ENCODE measurements around the gene PRR32.
"Not testable (repeated sequence)": the region's sequence is repeated elsewhere in the genome, so short reads cannot be mapped to it uniquely, and the experiment has no call there.

Gene PRR32, protein sequence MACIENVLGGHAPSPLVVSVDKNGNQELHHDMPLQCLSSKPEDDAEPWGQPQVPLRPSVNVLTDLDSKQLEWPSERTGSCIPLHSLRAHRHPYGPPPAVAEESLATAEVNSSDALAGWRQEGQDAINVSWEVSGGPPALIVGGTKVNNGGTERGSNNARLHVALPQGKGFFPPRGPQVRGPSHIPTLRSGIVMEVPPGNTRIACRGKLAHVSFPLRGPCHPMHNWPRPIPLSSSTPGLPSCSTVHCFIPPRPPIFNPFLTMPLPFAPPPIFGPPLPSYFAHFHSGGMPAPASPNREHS

DNA sequence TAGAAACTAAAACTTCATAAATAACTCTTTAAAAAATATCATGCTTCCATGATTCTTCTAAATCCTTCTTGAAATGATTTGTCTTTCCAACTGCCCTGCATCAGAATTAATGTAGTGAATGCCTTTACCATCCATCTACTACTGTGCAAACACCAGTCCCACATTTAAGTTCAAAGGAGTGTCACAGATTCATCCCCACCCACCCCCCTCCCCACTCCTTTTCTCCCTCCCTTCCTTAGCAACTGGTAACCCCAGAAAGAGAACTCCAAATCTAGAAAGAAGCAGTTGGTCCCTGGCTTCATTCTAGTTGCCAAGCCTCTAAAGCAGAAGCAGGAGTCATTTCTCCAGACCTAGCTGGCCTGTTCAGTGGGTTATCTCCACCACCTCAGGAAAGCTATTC, at the start of gene PRR32:
Gene PRR32 (plus strand): TSS at position 301 of the 400 bp plus-strand sequence. CDS start 115 bp downstream, outside the sequence.
- no peak for DNase-seq

DNA sequence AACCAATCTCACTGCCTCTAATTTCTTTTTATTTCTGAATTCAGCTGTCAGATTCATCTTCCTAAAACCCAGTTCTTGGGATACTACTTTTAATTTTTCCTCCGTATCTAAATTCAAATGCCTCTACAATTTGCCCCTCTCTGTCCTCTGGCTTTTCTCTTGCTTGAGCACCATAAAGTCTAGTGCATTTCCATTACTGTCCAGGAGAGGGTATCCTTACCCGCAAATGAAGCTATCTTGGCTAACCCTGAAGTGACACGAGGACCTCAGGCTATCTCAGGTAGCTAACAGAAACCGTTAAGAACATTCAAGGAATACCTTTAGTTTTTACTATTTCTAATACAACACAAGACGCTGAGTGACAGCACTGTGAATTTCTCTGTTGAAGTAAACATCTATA, 49.4 kb upstream of the PRR32 start:
- DNase-seq, result no peak

- DNase-seq, result no peak
Measured at GRCh38 chrX:126785539-126785938, 34.0 kb upstream of the PRR32 start.

- DNase-seq, result no peak
Measured at GRCh38 chrX:126799059-126799458, 20.5 kb upstream of the PRR32 start.

DNA sequence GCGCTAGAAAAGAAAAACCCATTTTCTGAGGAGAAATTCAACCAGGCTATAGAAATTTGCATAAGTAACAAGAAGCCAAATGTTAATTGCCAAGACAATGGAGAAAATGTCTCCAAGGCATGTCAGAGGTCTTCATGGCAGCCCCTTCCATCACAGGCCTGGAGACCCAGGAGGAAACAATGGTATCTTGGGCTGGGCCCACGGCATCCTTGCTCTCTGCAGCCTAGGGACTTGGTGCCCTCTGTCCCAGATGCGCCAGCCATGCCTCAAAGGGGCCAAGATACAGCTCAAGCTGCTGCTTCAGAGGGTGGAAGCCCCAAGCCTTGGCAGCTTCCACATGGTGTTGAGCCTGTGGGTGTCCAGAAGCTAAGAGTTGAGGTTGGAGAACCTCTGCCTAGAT, 12.7 kb upstream of the PRR32 start:
- DNase-seq, result not testable (repeated sequence)

- no peak for DNase-seq
Measured at GRCh38 chrX:126815806-126816205, 3.7 kb upstream of the PRR32 start.

DNA sequence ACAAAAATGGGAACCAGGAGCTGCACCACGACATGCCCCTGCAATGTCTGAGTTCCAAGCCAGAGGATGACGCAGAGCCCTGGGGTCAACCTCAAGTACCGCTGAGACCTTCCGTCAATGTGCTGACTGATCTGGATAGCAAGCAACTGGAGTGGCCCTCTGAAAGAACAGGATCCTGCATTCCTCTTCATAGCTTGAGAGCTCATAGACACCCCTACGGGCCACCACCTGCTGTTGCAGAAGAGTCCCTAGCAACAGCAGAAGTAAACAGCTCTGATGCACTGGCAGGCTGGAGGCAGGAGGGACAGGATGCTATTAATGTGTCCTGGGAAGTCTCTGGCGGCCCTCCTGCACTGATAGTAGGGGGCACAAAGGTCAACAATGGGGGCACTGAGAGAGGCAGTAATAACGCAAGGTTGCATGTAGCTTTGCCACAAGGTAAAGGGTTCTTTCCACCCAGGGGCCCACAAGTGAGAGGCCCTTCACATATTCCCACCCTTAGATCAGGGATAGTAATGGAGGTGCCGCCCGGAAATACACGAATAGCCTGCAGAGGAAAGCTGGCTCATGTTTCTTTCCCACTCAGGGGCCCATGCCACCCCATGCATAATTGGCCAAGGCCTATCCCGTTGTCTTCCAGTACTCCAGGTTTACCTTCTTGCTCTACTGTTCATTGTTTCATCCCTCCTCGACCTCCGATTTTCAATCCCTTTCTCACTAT, 1.3 kb downstream of the PRR32 start:
- no peak for DNase-seq

GRCh38 chrX:126824338-126825007, 4.9 kb downstream of the PRR32 start:
- no peak for DNase-seq

DNA sequence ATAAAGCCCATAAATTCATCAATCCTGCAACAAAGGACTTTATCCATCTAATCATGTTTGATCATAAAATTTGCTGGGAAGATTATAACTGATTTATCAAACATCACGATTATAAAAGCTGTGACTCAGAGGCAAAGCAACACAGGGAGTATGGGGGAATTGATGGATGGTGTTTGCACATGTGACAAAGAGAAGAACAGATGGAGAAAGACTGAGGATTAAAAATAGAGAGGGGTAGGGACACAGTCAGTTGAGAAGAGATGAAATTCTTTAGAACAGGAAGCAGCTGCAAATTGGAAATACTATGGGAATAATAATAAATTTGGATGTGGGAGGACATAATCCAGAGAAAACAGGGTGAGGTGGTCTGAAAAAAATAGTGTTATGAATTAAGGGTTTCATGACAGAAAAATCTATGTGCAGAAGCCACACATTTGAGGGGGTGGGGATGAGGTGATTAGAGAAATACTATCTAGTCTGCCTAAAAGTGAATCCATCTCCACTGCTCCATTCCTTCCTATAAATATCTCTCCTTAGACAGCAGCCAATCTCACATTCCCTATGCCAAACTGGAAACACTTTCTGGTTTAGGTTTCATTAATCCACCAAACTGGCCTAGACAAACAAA, 6.2 kb downstream of the PRR32 start:
- DNase-seq, result no peak

GRCh38 chrX:126836186-126836585, 16.7 kb downstream of the PRR32 start:
- DNase-seq, result no peak

DNA sequence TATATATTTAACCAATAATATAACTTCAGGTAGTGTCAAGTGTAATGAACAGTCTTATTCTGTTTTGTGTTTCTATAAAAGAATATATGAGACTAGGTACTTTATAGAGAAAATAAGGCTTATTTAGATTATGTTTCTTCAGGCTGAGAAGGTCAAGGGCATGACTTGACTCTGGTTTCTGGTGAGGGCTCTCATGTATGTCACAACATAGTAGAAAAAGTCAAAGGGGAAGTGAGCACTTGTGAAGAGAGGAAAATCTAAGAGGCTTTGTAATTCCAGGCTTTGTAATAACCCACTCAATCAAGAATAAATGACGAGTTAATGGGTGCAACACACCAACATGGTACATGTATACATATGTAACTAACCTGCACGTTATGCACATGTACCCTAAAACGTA, 27.6 kb downstream of the PRR32 start:
- no peak for DNase-seq

DNA sequence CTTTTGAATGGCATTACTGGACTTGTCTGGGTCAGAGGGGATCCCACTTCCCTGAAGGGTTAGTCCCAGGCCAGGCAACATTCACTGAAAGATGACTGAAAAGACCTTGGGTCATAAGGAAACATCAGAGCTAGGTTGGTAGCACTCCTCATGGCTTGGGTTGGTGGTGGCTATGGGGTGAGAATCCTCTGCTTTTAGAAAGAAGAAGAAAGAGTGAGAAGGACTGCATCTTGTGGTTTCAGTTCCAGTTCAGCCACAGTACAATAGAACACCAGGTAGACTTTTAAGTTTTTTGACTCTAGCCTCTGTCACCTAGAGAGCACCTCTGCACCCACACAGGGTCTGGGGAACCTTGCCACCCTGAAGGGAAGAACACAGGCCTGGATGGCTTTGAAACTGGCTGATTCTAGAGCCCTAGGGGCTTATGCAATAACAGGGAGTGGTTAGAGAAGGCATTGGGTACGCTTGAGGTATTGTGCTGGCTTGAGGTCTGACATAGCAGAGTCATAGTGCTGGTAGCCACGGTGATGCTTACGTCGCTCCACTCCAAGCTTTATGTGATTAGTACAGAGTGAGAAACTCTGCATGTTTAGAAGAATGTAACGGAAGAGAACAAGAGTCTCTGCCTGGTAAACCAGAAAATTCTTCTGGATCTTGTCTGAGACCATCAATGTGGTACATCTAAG, 36.5 kb downstream of the PRR32 start:
- DNase-seq, result no peak
